Activated T-helper 9 cell treated with anti-CD3 and anti-CD28 coated beads, Interleukin-2, amount 50 U/mL, for 16 hours (primary cell): ENCODE results near the gene LOXL1.

Experiments used
- DNase-seq: peaks from one replicate; pipeline ENCODE4 v3.0.0-alpha.2; 2020; ENCODE audit warnings: low read depth

LOXL1 gene

GRCh38 chr15:73994413-73994883 lies 68.2 kb downstream of the LOXL1 start, which contains the start of gene PML:
Gene PML (plus strand): TSS chr15:73994716. CDS start chr15:73994813, 97 bp downstream.
- peak; percentile 88 for DNase-seq

GRCh38 chr15:73994912-73995622 lies 68.8 kb downstream of the LOXL1 start:
- no peak for DNase-seq

- no peak for DNase-seq
Measured at GRCh38 chr15:73996267-73996666, 70.0 kb downstream of the LOXL1 start.

- no peak for DNase-seq
Measured at GRCh38 chr15:73996939-73997338, 70.7 kb downstream of the LOXL1 start.

- DNase-seq: no peak
Measured at GRCh38 chr15:73997986-73998385, 71.7 kb downstream of the LOXL1 start.
